ENCODE results near the gene MRPS27.

The MRPS27 gene

GRCh38 chr5:72246954-72247442 lies 73.0 kb downstream of the MRPS27 start:
- H3K27ac ChIP-seq = no peak overlapping the region
- TF ChIP-seq CTCF (IDR thresholded peaks at IDR 0.05) (no peak), ZFX (IDR thresholded peaks at IDR 0.05; ENCODE audit: borderline replicate concordance) (no peak)

GRCh38 chr5:72245951-72246532 lies 74.0 kb downstream of the MRPS27 start:
- H3K27ac ChIP-seq = no peak overlapping the region
- TF ChIP-seq ZFX (IDR thresholded peaks at IDR 0.05; ENCODE audit: borderline replicate concordance) (no peak), CTCF (IDR thresholded peaks at IDR 0.05) (no peak)

- TF ChIP-seq CTCF (IDR thresholded peaks at IDR 0.05) = no peak
- TF ChIP-seq ZFX (IDR thresholded peaks at IDR 0.05; ENCODE audit: borderline replicate concordance) = no peak
- H3K27ac ChIP-seq = no peak overlapping the region
Measured at GRCh38 chr5:72245546-72245945, 74.5 kb downstream of the MRPS27 start.

- TF ChIP-seq ZFX (IDR thresholded peaks at IDR 0.05; ENCODE audit: borderline replicate concordance) (no peak), CTCF (IDR thresholded peaks at IDR 0.05) (peak; percentile 34)
- no peak overlapping the region for H3K27ac ChIP-seq
Measured at GRCh38 chr5:72244862-72245371, 75.1 kb downstream of the MRPS27 start.

GRCh38 chr5:72243706-72244105 lies 76.3 kb downstream of the MRPS27 start:
- no peak overlapping the region for H3K27ac ChIP-seq
- TF ChIP-seq CTCF (IDR thresholded peaks at IDR 0.05) = no peak
- TF ChIP-seq ZFX (IDR thresholded peaks at IDR 0.05; ENCODE audit: borderline replicate concordance) = no peak

DNA sequence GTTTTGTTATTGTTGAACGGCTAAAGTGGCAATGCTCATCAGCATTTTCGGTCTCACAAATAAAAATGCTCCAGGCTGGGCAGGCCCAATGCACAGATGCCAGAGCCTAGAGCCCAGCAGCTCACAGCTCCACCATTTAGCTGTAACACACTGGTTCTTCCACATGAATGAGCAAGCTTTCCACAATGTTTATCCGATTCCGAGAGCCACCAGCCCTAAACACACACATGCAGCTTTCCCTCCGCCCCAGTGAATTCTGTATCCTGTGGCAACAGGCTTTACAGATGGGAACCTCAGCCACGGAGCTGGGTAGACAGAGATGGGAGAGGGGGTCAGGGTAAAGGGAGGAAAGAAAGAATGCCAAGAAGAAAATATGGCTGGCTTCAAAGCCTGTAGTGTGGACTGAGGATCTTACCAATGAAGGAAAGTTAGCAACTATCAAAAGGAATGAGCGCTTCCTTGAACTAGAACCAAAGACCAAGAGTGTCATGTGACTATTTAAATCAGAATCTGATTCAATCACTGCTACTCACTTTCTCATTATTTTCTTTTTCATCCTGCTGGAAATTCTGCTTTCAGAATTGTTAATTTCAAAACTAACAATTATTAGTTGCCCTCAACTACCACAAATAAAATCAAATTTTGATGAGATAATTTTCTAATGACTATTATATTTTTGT lies 77.1 kb downstream of the MRPS27 start:
- TF ChIP-seq CTCF (IDR thresholded peaks at IDR 0.05) = no peak
- TF ChIP-seq ZFX (IDR thresholded peaks at IDR 0.05; ENCODE audit: borderline replicate concordance) = no peak
- no peak overlapping the region for H3K27ac ChIP-seq

All from 22Rv1 (cell line).